Measurements from ENCODE around the gene IFNG. TPM values are rescaled to one million over a fixed set of nuclear protein-coding genes. Genes with fewer than 3 reads are reported as not detected.

The IFNG gene
- total and polyA plus RNA-seq, 2 experiments from 2014 or later = not detected

DNA sequence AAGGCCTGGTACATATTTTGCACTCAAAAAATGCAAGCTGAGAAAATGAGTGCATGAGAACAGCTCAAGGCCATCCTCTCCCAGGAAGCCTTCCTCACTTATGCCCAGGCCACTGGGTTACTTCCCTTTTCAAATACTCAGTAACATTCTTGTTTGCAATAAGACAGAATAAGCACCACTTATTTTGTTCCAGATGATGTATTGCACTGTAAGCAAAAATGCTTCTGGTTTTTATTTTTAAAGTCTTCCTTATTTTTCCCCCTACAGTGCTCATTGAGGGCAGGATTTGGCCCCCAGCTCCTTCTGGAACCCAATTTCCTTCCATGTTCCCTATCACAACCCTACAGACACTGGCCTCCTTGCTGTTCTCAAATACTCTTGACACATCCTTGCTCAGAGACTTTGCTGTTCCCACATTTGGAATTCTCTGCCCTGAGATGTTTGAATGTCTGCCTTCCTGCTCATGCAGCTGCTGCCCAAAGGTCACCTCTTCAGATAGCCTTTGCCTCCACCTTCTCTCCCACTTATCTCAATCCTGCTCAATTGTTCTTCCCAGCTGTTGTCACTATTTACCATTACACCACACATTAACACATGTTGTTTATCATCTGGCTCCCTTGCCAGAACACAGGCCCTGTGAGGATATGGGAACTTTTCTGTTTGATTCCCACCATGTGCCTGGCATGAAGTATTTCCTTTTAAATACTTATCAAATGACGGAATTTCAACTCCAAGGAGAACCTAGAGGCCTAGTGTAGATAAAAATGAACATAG is 49.9 kb downstream of the IFNG start:
- TF ChIP-seq EZH2 (IDR thresholded peaks at IDR 0.05; ENCODE audit: borderline replicate concordance) (no peak), EZH2phosphoT487 (IDR thresholded peaks at IDR 0.05; ENCODE audit: low read depth, severe bottlenecking, unreplicated experiment) (no peak)
- TF ChIP-seq, protein P1, sequence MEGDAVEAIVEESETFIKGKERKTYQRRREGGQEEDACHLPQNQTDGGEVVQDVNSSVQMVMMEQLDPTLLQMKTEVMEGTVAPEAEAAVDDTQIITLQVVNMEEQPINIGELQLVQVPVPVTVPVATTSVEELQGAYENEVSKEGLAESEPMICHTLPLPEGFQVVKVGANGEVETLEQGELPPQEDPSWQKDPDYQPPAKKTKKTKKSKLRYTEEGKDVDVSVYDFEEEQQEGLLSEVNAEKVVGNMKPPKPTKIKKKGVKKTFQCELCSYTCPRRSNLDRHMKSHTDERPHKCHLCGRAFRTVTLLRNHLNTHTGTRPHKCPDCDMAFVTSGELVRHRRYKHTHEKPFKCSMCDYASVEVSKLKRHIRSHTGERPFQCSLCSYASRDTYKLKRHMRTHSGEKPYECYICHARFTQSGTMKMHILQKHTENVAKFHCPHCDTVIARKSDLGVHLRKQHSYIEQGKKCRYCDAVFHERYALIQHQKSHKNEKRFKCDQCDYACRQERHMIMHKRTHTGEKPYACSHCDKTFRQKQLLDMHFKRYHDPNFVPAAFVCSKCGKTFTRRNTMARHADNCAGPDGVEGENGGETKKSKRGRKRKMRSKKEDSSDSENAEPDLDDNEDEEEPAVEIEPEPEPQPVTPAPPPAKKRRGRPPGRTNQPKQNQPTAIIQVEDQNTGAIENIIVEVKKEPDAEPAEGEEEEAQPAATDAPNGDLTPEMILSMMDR (IDR thresholded peaks at IDR 0.05; ENCODE audit: poor library complexity) = no peak
- H3K4me3 ChIP-seq = no peak overlapping the region
- WGBS (ENCODE audit: low lambda C conversion rate, missing lambda C conversion rate) = 56% methylated on average over 1 of the region's 1 CpG
- H3K9me2 ChIP-seq (replicated peaks; ENCODE audit: insufficient read depth) = no peaks in the 10 kb centered on the region
- no peaks in the 10 kb centered on the region for H3K27me3 ChIP-seq
- no peaks in the 10 kb centered on the region for H4K20me1 ChIP-seq (ENCODE audit: insufficient read depth, poor library complexity, severe bottlenecking)
- no peaks in the 10 kb centered on the region for H3K4me1 ChIP-seq (ENCODE audit: insufficient read depth)
- no peak overlapping the region for H2AFZ ChIP-seq
- H3K79me2 ChIP-seq = no peaks in the 10 kb centered on the region
- no peaks in the 10 kb centered on the region for H3K36me3 ChIP-seq (replicated peaks; ENCODE audit: insufficient read depth, low read depth)
- no peak for DNase-seq (ENCODE audit: low spot score)
- H3K9me3 ChIP-seq (ENCODE audit: low read depth) = no peaks in the 10 kb centered on the region
- no peak overlapping the region for H3K27ac ChIP-seq
- H3K4me2 ChIP-seq = no peak overlapping the region

GRCh38 chr12:68109001-68109400 is 50.5 kb downstream of the IFNG start:
- no peaks in the 10 kb centered on the region for H3K9me2 ChIP-seq (replicated peaks; ENCODE audit: insufficient read depth)

GRCh38 chr12:68106660-68107059 is 52.9 kb downstream of the IFNG start:
- no peak overlapping the region for H3K4me2 ChIP-seq
- H2AFZ ChIP-seq = no peak overlapping the region
- no peaks in the 10 kb centered on the region for H3K79me2 ChIP-seq
- TF ChIP-seq EZH2 (IDR thresholded peaks at IDR 0.05; ENCODE audit: borderline replicate concordance) = no peak
- TF ChIP-seq EZH2phosphoT487 (IDR thresholded peaks at IDR 0.05; ENCODE audit: low read depth, severe bottlenecking, unreplicated experiment) = no peak
- TF ChIP-seq, protein P1 (IDR thresholded peaks at IDR 0.05; ENCODE audit: poor library complexity) = no peak
- no peaks in the 10 kb centered on the region for H3K9me3 ChIP-seq (ENCODE audit: low read depth)
- DNase-seq (ENCODE audit: low spot score) = no peak
- no peaks in the 10 kb centered on the region for H3K27me3 ChIP-seq
- H3K4me1 ChIP-seq (ENCODE audit: insufficient read depth) = peaks cover 4% of the 10 kb centered on the region
- WGBS (ENCODE audit: low lambda C conversion rate, missing lambda C conversion rate) = 86% methylated on average over 1 of the region's 1 CpG
- no peaks in the 10 kb centered on the region for H4K20me1 ChIP-seq (ENCODE audit: insufficient read depth, poor library complexity, severe bottlenecking)
- H3K27ac ChIP-seq = no peak overlapping the region
- H3K9me2 ChIP-seq (replicated peaks; ENCODE audit: insufficient read depth) = no peaks in the 10 kb centered on the region
- no peak overlapping the region for H3K4me3 ChIP-seq
- H3K36me3 ChIP-seq (replicated peaks; ENCODE audit: insufficient read depth, low read depth) = no peaks in the 10 kb centered on the region

More at GRCh38 chr12:68109001-68109400, 50.5 kb downstream of the IFNG start:
- Histone ChIP-seq H3K27ac (no peak overlapping the region), H3K36me3 (replicated peaks; ENCODE audit: insufficient read depth, low read depth) (no peaks in the 10 kb centered on the region), H3K4me1 (ENCODE audit: insufficient read depth) (no peaks in the 10 kb centered on the region), H2AFZ (no peak overlapping the region), H3K9me3 (ENCODE audit: low read depth) (no peaks in the 10 kb centered on the region), H3K27me3 (no peaks in the 10 kb centered on the region), H3K4me2 (no peak overlapping the region), H3K4me3 (no peak overlapping the region), H4K20me1 (ENCODE audit: insufficient read depth, poor library complexity, severe bottlenecking) (no peaks in the 10 kb centered on the region), H3K79me2 (no peaks in the 10 kb centered on the region)
- no peak for TF ChIP-seq EZH2 (IDR thresholded peaks at IDR 0.05; ENCODE audit: borderline replicate concordance)
- TF ChIP-seq, protein P1 (IDR thresholded peaks at IDR 0.05; ENCODE audit: poor library complexity) = no peak
- TF ChIP-seq EZH2phosphoT487 (IDR thresholded peaks at IDR 0.05; ENCODE audit: low read depth, severe bottlenecking, unreplicated experiment) = no peak
- no peak for DNase-seq (ENCODE audit: low spot score)

All from hepatocyte (in vitro differentiated cells).